ENCODE data around the gene TXNL4A. TPM values are rescaled to one million over a fixed set of nuclear protein-coding genes. Genes with fewer than 3 reads are reported as not detected.

TXNL4A gene
- total and polyA plus RNA-seq, 2 experiments from 2014 or later, result 71.9 to 227 TPM

GRCh38 chr18:79926715-79927606 is 61.4 kb downstream of the TXNL4A start:
- WGBS (ENCODE audit: low lambda C conversion rate, missing lambda C conversion rate), result 91% methylated on average over 21 of the region's 21 CpGs
- no peak for DNase-seq (ENCODE audit: low spot score)
- no peak for TF ChIP-seq EZH2 (IDR thresholded peaks at IDR 0.05; ENCODE audit: borderline replicate concordance)
- no peak for TF ChIP-seq CTCF (IDR thresholded peaks at IDR 0.05; ENCODE audit: poor library complexity)
- no peak for TF ChIP-seq EZH2phosphoT487 (IDR thresholded peaks at IDR 0.05; ENCODE audit: low read depth, severe bottlenecking, unreplicated experiment)
- Histone ChIP-seq H3K4me1 (ENCODE audit: insufficient read depth) (no peaks in the 10 kb centered on the region), H3K9me2 (replicated peaks; ENCODE audit: insufficient read depth) (no peaks in the 10 kb centered on the region), H2AFZ (no peak overlapping the region), H3K27me3 (no peaks in the 10 kb centered on the region), H4K20me1 (ENCODE audit: insufficient read depth, poor library complexity, severe bottlenecking) (no peaks in the 10 kb centered on the region), H3K27ac (no peak overlapping the region), H3K9me3 (ENCODE audit: low read depth) (peaks cover 28% of the 10 kb centered on the region), H3K36me3 (replicated peaks; ENCODE audit: insufficient read depth, low read depth) (peaks cover 6% of the 10 kb centered on the region), H3K4me3 (no peak overlapping the region), H3K4me2 (no peak overlapping the region), H3K79me2 (peaks cover 45% of the 10 kb centered on the region)

GRCh38 chr18:79926306-79926705 is 62.1 kb downstream of the TXNL4A start:
- Histone ChIP-seq H3K4me3 (no peak overlapping the region), H3K4me1 (ENCODE audit: insufficient read depth) (no peaks in the 10 kb centered on the region), H3K27me3 (no peaks in the 10 kb centered on the region), H2AFZ (no peak overlapping the region), H3K36me3 (replicated peaks; ENCODE audit: insufficient read depth, low read depth) (peaks cover 6% of the 10 kb centered on the region), H3K79me2 (peaks cover 39% of the 10 kb centered on the region), H3K4me2 (no peak overlapping the region), H3K27ac (no peak overlapping the region), H3K9me3 (ENCODE audit: low read depth) (peaks cover 24% of the 10 kb centered on the region), H4K20me1 (ENCODE audit: insufficient read depth, poor library complexity, severe bottlenecking) (no peaks in the 10 kb centered on the region), H3K9me2 (replicated peaks; ENCODE audit: insufficient read depth) (no peaks in the 10 kb centered on the region)
- WGBS (ENCODE audit: low lambda C conversion rate, missing lambda C conversion rate), result 96% methylated on average over 11 of the region's 11 CpGs
- no peak for DNase-seq (ENCODE audit: low spot score)
- no peak for TF ChIP-seq EZH2phosphoT487 (IDR thresholded peaks at IDR 0.05; ENCODE audit: low read depth, severe bottlenecking, unreplicated experiment)
- no peak for TF ChIP-seq CTCF (IDR thresholded peaks at IDR 0.05; ENCODE audit: poor library complexity)
- TF ChIP-seq EZH2 (IDR thresholded peaks at IDR 0.05; ENCODE audit: borderline replicate concordance), result no peak

GRCh38 chr18:79924814-79925731 is 63.3 kb downstream of the TXNL4A start:
- H3K36me3 ChIP-seq (replicated peaks; ENCODE audit: insufficient read depth, low read depth), result peaks cover 6% of the 10 kb centered on the region
- no peak for DNase-seq (ENCODE audit: low spot score)

More at GRCh38 chr18:79924814-79925731, 63.3 kb downstream of the TXNL4A start:
- no peak overlapping the region for H2AFZ ChIP-seq
- no peak overlapping the region for H3K4me2 ChIP-seq
- H3K27ac ChIP-seq, result no peak overlapping the region
- H3K4me3 ChIP-seq, result no peak overlapping the region
- H3K9me3 ChIP-seq (ENCODE audit: low read depth), result peaks cover 12% of the 10 kb centered on the region
- WGBS (ENCODE audit: low lambda C conversion rate, missing lambda C conversion rate), result 92% methylated on average over 25 of the region's 25 CpGs
- H3K9me2 ChIP-seq (replicated peaks; ENCODE audit: insufficient read depth), result no peaks in the 10 kb centered on the region
- H3K79me2 ChIP-seq, result peaks cover 27% of the 10 kb centered on the region
- no peak for TF ChIP-seq CTCF (IDR thresholded peaks at IDR 0.05; ENCODE audit: poor library complexity)
- TF ChIP-seq EZH2phosphoT487 (IDR thresholded peaks at IDR 0.05; ENCODE audit: low read depth, severe bottlenecking, unreplicated experiment), result no peak
- no peak for TF ChIP-seq EZH2 (IDR thresholded peaks at IDR 0.05; ENCODE audit: borderline replicate concordance)
- no peaks in the 10 kb centered on the region for H3K4me1 ChIP-seq (ENCODE audit: insufficient read depth)
- H3K27me3 ChIP-seq, result no peaks in the 10 kb centered on the region
- no peaks in the 10 kb centered on the region for H4K20me1 ChIP-seq (ENCODE audit: insufficient read depth, poor library complexity, severe bottlenecking)

Data from hepatocyte (in vitro differentiated cells).